GM19468 (cell line): ENCODE results near the gene ROCK2.

Experiments
- ATAC-seq: cut with Tn5 transposase; IDR thresholded peaks from one replicate; pipeline ENCODE4 v1.9.1; 2021; ENCODE audit warnings: mild to moderate bottlenecking, moderate library complexity, moderate number of reproducible peaks; ENCODE audit not compliant: unreplicated experiment; ENCODE audit errors: extremely low read depth

ROCK2 gene

DNA sequence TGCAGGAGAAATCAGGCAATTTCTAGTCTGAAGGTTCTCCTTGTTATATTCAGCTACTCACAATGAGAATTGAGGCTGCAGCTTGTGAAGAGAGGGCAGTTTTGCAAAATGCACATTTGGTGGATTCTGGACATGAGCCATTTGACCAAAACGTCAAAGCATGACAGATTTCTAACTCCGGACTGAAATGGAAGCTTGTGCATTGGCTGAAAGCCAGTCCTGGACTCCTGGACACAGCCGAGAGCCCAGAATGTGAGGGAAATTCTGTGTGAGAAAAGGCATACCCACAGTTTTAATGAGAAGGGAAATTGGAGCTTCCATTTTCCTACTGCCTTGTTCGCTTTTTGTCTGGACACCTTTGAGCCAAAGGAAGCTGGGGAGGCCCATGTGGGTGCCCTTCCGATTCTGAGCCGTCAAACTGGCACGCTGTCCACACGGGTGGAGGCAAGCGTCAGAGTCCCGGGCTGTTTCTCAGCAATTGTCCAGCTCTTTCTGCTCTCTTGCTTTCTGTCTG lies 23.7 kb upstream of the ROCK2 start:
- ATAC-seq = no peak

DNA sequence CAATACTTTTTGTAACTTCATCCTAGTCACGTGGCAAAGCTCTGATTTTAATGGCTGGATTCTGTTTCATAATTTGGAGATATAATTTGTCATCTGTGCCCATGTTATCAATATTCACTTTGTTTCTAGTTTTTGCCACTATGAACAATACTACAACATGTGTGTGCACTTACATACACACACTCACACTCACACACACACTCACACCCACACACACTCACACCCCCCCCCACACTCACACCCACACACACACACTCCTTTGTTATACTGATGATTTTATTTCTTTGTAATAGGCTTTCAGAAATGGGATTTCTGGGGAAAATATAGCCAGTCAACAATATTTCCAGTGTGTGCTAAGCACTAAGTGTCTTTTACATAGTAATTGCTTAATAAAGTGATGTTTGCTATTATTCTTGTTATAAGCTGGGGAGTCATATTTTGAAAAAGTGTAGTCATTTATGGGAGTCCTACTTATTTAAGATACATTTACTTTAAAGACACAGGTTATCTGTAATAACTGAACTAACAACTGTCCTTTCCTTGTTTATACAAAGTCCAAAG lies 22.8 kb upstream of the ROCK2 start:
- ATAC-seq = no peak

GRCh38 chr2:11366326-11366741 lies 21.9 kb upstream of the ROCK2 start:
- no peak for ATAC-seq

GRCh38 chr2:11365096-11365879 lies 20.9 kb upstream of the ROCK2 start:
- ATAC-seq = no peak

- ATAC-seq = no peak
Measured at GRCh38 chr2:11364565-11364887, 20.1 kb upstream of the ROCK2 start.

DNA sequence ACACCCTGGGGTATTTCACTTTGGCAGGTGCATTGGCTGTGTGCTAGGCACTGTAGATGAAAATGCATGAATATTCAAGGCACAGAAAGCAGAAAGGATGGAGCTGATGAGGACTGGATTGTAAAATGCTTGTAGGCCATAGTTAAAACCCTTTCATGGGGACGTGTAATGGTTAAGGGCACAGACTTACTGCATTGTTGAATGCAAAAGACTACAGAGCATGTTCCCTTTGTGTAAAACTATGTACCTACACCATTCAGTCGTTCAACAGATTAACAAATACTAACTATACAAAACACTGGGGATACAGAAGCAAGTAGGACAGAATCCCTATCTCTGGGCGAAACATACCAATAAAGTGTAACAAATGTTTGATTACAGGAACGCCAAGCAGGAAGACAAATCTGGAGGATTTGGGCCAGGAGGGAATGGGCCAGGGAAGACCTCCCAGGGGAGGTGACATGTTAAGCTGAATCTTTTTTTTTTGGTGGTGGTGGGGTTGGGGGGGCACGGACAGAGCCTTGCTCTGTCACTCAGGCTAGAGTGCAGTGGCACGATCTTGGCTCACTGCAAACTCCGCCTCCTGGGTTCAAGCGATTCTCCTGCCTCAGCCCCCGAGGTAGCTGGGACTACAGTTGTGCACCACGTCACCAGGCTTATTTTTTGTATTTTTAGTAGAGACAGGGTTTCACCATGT lies 19.6 kb upstream of the ROCK2 start:
- ATAC-seq = no peak

GRCh38 chr2:11359865-11360264 lies 15.4 kb upstream of the ROCK2 start:
- no peak for ATAC-seq

GRCh38 chr2:11357428-11357972 lies 13.1 kb upstream of the ROCK2 start:
- no peak for ATAC-seq

- ATAC-seq = no peak
Measured at GRCh38 chr2:11356764-11357163, 12.3 kb upstream of the ROCK2 start.

DNA sequence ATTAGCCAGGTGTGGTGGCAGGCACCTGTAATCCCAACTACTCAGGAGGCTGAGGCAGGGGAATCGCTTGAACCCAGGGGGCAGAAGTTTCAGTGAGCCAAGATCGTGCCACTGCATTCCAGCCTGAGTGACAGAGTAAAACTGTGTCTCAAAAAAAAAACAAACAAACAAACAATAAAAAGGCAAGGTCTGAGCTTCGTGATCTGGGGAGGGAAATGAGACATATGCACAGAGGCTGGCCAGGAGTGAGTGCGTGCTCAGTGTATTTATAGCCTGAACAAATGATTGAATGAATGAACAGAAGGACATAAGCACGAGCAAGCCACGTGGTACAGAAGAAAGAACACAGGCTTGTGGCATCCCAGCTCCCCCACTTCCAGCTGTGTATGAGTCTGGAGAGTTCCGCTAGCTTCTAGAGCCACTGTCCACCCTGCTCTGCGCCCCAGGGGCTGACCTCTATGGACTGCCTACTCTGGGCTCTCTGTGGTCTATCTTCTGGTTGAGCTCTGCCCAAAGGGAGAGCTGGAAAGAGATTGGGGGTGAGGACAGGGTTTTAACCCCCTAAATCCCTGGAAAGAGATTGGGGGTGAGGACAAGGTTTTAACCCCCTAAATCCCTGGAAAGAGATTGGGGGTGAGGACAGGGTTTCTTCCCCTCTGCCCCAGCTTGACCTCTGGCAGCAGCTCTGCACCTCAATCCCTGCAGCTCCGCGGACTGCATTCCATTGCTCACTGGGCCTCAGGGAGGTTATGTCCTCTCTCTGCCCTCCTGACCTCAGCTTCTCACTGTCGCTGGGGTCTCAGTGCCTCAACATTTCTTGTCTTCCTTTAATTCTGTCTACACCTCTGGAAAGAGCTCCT lies 11.0 kb upstream of the ROCK2 start:
- ATAC-seq = no peak

GRCh38 chr2:11354363-11355154 lies 10.1 kb upstream of the ROCK2 start:
- ATAC-seq = no peak

GRCh38 chr2:11352781-11353537 lies 8.5 kb upstream of the ROCK2 start:
- ATAC-seq = no peak

DNA sequence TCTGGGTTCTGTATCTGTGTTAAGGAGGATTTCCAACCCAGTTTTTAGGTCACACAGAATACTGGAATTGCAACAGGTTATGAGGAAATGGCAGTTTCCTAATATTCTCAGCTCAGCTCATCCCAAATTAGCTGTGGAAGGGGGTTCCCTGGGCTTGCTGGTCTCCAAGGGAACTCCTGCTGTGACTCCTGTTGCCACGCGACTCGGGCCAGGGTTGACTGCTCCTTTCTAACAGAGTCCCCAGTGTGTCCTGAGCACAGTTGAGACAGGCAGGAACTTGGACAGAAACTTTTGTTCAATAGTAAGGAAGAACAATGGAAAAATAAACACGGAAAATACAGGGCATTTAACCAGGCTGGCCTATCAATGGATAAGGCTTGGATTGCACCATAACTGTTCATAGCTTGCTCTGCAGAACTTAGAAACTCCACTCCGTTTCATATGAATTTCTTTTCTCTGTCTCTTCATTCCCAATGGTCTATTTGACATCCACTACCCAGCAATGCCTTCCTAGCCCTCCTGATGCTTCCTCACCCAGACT lies 3.8 kb upstream of the ROCK2 start:
- ATAC-seq = no peak

DNA sequence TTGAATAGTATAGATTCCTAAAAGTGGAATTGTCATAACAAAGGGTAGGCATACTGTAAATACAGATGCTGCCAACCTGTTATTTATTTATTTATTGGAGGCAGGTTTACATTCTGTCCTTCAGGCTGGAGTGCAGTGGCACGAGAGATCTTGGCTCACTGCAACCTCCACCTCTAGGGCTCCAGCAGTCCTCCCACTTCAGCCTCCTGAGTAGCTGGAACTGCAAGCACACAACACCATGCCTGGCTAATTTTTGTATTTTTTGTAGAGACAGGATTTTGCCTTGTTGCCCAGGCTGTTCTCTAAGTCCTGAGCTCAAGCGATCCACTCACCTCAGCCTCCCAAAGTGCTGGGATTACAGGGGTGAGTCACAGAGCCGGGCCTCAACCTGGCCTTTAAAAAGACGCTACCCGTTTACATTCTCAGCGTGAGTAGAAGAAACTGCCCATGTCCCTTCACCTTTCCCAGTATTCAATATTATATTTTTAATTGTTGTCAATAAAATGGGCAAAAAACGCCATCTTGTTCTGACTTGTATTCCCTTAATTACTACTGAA lies 3.0 kb upstream of the ROCK2 start:
- no peak for ATAC-seq

DNA sequence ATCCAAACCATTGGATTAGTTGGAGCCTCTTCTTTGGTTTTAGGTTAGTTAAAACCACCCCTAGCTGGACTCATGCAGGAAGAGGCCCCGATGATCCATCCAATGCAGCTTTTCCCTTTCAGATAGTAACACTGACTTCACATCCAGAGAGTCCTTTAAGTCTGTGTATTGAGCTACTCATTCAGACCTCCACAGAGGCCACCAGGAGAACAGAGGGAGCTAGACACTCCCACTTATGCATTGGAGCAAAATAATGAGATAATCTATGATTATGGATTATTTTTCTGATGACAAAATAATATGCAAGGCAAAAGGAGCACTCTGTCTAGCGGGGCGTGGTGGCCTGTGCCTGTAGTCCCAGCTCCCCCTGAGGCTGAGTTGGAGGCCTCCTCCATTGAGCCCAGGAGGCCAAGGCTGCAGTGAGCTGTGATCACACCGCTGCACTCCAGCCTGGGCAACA lies 1.6 kb upstream of the ROCK2 start:
- ATAC-seq = no peak

GRCh38 chr2:11344956-11345677 lies 681 bp upstream of the ROCK2 start:
- no peak for ATAC-seq

DNA sequence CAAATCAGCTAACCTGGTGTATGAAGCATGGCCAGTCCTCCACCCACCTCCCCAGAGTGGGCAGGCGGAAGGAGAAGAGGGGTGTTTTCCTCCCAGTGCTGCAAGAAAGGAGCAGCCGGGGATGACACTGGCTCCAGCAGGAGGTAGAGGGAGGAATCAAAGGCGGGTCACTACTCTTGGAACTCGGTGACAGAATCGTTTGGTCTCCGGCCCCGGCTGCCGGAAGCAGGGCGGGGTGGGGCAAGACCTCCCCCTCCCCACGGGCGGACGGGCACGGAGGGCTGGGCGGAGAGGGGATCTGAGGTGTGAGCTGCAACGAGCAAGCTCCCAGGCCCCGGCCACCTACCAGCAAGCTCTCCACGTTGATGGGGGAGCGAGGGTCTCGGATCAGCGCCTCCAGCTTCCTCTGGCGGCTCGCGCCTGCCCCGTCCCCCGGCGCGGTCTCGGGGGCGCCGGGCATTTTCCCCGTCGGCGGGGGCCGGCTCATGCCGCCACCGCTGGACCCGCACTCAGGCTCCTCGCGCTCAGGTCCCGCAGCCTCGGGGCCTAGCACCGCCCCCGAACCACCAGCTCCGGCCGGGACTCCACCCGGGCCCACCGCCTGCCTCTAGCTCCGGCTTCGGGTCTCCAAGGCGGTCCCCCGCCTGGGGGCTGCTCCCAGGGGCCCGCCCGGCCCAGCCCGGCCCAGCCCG lies 640 bp downstream of the ROCK2 start:
- ATAC-seq = peak; percentile 10
